NCI-H1048 (cell line): ENCODE measurements around the gene PCDHGB1.
"Not testable (repeated sequence)": the region's sequence is repeated elsewhere in the genome, so short reads cannot be mapped to it uniquely, and the experiment has no call there.

Source experiments
- DNase-seq: peaks from one replicate; lab custom pipeline; 2025; lab: John Stamatoyannopoulos, UW

PCDHGB1 gene

GRCh38 chr5:141346017-141346416 is 3.9 kb upstream of the PCDHGB1 start:
- not testable (repeated sequence) for DNase-seq

GRCh38 chr5:141351591-141351990 is 1.7 kb downstream of the PCDHGB1 start:
- DNase-seq, result no peak

- DNase-seq, result no peak
Measured at GRCh38 chr5:141354900-141355469, 5.1 kb downstream of the PCDHGB1 start, which contains the start of gene PCDHGA4. PCDHGA4 (plus strand) TSS chr5:141355021; CDS start chr5:141355108, 87 bp downstream.

GRCh38 chr5:141355641-141356040 is 5.7 kb downstream of the PCDHGB1 start:
- DNase-seq, result no peak

DNA sequence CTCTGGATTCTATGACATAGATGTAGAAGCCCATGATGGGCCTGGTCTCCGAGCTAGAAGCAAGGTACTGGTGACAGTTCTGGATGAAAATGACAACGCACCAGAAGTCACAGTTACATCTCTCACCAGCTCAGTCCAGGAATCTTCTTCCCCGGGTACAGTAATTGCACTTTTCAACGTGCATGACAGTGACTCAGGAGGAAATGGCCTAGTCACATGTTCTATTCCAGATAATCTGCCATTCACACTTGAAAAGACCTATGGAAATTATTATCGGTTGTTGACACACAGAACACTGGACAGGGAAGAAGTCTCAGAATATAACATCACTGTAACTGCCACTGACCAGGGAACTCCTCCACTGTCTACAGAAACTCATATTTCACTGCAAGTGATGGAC is 6.2 kb downstream of the PCDHGB1 start:
- no peak for DNase-seq

- DNase-seq, result no peak
Measured at GRCh38 chr5:141356950-141357349, 7.1 kb downstream of the PCDHGB1 start.

GRCh38 chr5:141359790-141360426 is 10.0 kb downstream of the PCDHGB1 start, which contains the start of gene PCDHGB2:
PCDHGB2 (plus strand) TSS chr5:141359994; CDS start chr5:141360136, 142 bp downstream.
- no peak for DNase-seq

GRCh38 chr5:141360685-141361084 is 10.8 kb downstream of the PCDHGB1 start:
- DNase-seq, result no peak

DNA sequence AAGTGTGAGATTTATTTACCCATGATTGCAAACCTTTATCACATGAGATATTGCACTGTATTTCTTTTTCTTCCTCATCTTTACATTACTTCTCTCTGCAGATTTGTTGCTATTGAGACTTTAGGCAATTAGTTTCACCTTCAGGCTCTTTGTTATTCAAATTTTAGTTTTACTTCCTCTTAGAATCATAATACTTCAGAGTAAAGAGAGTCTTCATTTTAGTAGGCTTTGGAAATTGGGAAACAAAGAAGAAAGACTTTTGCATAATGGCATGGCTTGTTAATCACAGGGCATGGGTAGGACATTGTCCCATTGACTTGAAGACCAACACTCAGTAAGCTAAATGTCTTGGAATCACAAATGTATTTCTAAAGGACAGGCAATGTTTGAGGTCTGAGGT is 12.8 kb downstream of the PCDHGB1 start:
- DNase-seq, result no peak

DNA sequence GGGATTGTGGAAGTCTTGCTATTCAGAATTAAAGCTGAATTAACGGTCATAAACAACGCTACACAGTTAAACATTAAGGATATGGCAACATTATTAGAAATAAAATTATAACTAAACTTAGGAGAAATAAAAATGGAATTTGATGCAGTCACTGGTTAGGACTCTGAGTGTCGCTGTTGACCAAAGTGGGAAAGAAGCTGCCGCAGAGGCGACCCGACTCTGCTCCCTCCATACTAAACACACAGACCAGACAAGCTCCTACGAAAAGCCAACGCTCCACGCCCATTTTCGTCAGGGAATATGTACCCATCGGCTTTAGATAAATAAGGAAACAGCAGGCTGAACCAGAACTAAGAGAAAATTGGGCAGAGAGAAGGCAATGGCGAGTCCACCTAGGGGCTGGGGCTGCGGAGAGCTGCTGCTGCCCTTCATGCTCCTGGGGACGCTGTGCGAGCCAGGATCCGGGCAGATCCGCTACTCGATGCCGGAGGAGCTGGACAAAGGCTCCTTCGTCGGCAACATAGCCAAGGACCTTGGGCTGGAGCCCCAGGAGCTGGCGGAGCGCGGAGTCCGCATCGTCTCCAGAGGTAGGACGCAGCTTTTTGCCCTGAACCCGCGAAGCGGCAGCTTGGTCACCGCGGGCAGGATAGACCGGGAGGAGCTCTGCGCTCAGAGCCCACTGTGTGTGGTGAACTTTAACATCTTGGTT is 14.2 kb downstream of the PCDHGB1 start, which contains the start of gene PCDHGA5:
Gene PCDHGA5 (plus strand): TSS at position 211 of the 709 bp plus-strand sequence. CDS start 169 bp downstream, at position 380.
- DNase-seq, result no peak

DNA sequence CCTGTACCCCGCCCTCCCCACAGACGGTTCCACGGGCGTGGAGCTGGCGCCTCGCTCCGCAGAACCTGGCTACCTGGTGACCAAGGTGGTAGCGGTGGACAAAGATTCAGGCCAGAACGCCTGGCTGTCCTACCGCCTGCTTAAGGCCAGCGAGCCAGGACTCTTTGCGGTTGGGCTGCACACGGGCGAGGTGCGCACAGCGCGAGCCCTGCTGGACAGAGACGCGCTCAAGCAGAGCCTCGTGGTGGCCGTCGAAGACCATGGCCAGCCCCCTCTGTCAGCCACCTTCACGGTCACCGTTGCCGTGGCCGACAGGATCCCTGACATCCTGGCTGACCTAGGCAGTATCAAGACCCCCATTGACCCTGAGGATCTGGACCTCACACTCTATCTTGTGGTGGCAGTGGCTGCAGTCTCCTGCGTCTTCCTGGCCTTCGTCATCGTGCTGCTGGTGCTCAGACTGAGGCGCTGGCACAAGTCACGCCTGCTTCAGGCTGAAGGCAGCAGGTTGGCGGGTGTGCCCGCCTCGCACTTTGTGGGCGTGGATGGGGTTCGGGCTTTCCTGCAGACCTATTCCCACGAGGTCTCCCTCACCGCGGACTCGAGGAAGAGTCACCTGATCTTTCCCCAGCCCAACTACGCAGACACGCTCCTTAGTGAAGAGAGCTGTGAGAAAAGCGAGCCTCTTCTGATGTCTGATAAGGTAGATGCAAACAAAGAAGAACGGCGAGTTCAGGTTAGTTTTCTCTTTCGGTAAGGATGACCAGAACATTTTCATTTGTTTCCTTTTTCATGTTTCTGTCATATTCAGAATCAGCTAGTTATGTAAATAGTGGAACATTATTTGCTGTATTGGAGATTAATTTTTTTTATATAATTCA is 16.4 kb downstream of the PCDHGB1 start:
- DNase-seq, result no peak

GRCh38 chr5:141369994-141370848 is 20.3 kb downstream of the PCDHGB1 start, which contains the start of gene PCDHGB3:
PCDHGB3 (plus strand) TSS chr5:141370242; CDS start chr5:141370395, 153 bp downstream.
- DNase-seq, result no peak

- DNase-seq, result no peak
Measured at GRCh38 chr5:141371572-141372475, 21.9 kb downstream of the PCDHGB1 start.

DNA sequence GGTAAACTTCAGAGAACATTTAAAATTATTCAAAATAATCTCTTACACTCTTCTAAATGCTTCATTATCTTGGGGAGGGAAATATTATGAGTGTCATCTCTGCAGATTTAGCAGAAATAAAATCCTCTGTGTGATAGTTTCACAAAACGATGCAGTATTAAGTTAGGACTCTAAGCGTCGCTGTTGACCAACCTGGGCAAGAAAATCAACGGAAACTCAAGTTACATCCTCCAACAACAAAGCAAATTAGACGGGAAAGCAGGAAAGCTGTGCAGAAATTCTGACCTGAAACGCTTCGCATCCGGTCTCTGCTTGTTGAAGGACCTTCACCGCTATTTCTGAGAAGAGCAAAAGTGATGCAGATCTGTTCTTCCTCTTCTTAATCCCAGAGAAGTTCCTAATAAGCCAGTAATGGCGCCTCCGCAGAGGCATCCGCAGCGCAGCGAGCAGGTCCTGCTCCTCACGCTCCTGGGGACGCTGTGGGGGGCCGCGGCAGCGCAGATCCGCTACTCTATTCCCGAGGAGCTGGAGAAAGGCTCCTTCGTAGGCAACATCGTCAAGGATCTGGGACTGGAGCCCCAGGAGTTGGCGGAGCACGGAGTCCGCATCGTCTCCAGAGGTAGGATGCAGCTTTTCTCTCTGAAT is 23.9 kb downstream of the PCDHGB1 start, which contains the start of gene PCDHGA6:
Gene PCDHGA6 (plus strand): TSS at position 219 of the 645 bp plus-strand sequence. CDS start 193 bp downstream, at position 412.
- DNase-seq, result no peak

DNA sequence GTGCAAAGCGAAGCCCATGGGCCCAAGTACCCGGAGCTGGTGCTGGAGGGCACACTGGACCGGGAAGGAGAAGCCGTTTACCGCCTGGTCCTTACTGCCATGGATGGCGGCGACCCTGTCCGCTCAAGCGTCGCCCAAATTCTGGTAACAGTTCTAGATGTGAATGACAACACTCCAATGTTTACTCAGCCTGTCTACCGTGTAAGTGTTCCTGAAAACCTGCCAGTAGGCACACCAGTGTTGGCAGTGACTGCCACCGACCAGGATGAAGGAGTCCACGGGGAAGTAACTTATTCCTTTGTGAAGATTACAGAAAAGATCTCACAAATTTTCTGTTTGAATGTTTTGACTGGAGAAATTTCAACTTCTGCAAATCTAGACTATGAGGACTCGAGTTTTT is 24.7 kb downstream of the PCDHGB1 start:
- no peak for DNase-seq

- DNase-seq, result not testable (repeated sequence)
Measured at GRCh38 chr5:141375444-141376155, 25.7 kb downstream of the PCDHGB1 start.

DNA sequence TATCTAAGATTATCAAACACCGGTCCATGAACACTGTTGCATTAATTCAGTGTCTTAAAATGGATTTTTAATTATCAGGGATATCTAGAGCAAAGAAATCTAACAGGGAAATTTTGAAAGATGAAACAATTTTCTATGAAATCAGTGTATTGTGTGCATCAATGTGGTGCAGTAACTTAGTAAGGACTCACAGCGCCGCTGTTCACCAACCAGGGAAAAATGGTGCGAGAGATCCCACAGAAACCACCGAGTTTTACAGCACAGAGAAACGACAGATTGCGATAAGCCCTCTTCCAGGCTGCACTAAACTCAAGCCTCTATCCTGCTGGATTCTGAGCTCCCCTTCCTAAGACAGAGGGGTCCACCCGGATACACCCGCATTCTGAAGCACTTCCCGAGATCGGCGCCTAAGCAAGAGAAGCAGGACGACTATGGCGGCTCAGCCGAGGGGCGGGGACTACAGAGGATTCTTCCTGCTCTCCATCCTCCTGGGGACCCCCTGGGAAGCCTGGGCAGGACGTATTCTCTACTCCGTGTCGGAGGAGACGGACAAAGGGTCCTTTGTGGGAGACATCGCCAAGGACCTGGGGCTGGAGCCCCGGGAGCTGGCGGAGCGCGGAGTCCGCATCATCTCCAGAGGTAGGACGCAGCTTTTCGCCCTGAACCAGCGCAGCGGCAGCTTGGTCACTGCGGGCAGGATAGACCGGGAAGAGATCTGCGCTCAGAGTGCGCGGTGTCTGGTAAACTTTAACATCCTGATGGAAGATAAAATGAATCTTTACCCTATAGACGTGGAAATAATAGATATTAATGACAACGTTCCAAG is 32.8 kb downstream of the PCDHGB1 start, which contains the start of gene PCDHGA7:
Gene PCDHGA7 (plus strand): TSS at position 274 of the 826 bp plus-strand sequence. CDS start 158 bp downstream, at position 432.
- DNase-seq, result no peak
